ENCODE data around the gene AUTS2. TPM values are rescaled to one million over a fixed set of nuclear protein-coding genes. Genes with fewer than 3 reads are reported as not detected.

The AUTS2 gene
- total RNA-seq, 1 donor from 2014 or later: 53.0 TPM

GRCh38 chr7:70408891-70409290, 810.6 kb downstream of the AUTS2 start:
- H3K4me1 ChIP-seq: no peaks in the 10 kb centered on the region
- no peak for DNase-seq (ENCODE audit: extremely low spot score in 2 of 2)
- H3K27me3 ChIP-seq: no peaks in the 10 kb centered on the region
- no peaks in the 10 kb centered on the region for H3K9me3 ChIP-seq
- no peak overlapping the region for H3K4me3 ChIP-seq
- no peaks in the 10 kb centered on the region for H3K36me3 ChIP-seq
- H3K27ac ChIP-seq: no peak overlapping the region
- TF ChIP-seq POLR2A (IDR thresholded peaks at IDR 0.05) (no peak), POLR2AphosphoS5 (IDR thresholded peaks at IDR 0.05; ENCODE audit: insufficient read depth in 1 of 2, low read depth in 1 of 2) (no peak), CTCF (IDR thresholded peaks at IDR 0.05) (no peak)
- intact Hi-C loops (cut with DNase I): no loop called here

- Histone ChIP-seq H3K9me3 (no peaks in the 10 kb centered on the region), H3K4me1 (no peaks in the 10 kb centered on the region), H3K4me3 (no peak overlapping the region), H3K27ac (no peak overlapping the region), H3K27me3 (no peaks in the 10 kb centered on the region), H3K36me3 (no peaks in the 10 kb centered on the region)
- no peak for DNase-seq (ENCODE audit: extremely low spot score in 2 of 2)
- intact Hi-C loops (cut with DNase I): no loop called here
- no peak for TF ChIP-seq POLR2A (IDR thresholded peaks at IDR 0.05)
- no peak for TF ChIP-seq CTCF (IDR thresholded peaks at IDR 0.05)
- TF ChIP-seq POLR2AphosphoS5 (IDR thresholded peaks at IDR 0.05; ENCODE audit: insufficient read depth in 1 of 2, low read depth in 1 of 2): no peak
Measured at GRCh38 chr7:70410134-70410750, 812.0 kb downstream of the AUTS2 start.

GRCh38 chr7:70414368-70414767, 816.1 kb downstream of the AUTS2 start:
- no peaks in the 10 kb centered on the region for H3K27me3 ChIP-seq
- no peak for DNase-seq (ENCODE audit: extremely low spot score in 2 of 2)
- H3K9me3 ChIP-seq: no peaks in the 10 kb centered on the region
- no peaks in the 10 kb centered on the region for H3K36me3 ChIP-seq
- H3K4me3 ChIP-seq: no peak overlapping the region
- intact Hi-C loops (cut with DNase I): no loop called here
- no peaks in the 10 kb centered on the region for H3K4me1 ChIP-seq
- no peak for TF ChIP-seq CTCF (IDR thresholded peaks at IDR 0.05)
- no peak for TF ChIP-seq POLR2A (IDR thresholded peaks at IDR 0.05)
- no peak for TF ChIP-seq POLR2AphosphoS5 (IDR thresholded peaks at IDR 0.05; ENCODE audit: insufficient read depth in 1 of 2, low read depth in 1 of 2)
- H3K27ac ChIP-seq: no peak overlapping the region

- no peak overlapping the region for H3K4me3 ChIP-seq
- no peak overlapping the region for H3K27ac ChIP-seq
- intact Hi-C loops (cut with DNase I): no loop called here
- H3K9me3 ChIP-seq: no peaks in the 10 kb centered on the region
- TF ChIP-seq CTCF (IDR thresholded peaks at IDR 0.05): no peak
- TF ChIP-seq POLR2AphosphoS5 (IDR thresholded peaks at IDR 0.05; ENCODE audit: insufficient read depth in 1 of 2, low read depth in 1 of 2): no peak
- no peak for TF ChIP-seq POLR2A (IDR thresholded peaks at IDR 0.05)
- H3K27me3 ChIP-seq: no peaks in the 10 kb centered on the region
- DNase-seq (ENCODE audit: extremely low spot score in 2 of 2): no peak
- no peaks in the 10 kb centered on the region for H3K4me1 ChIP-seq
- H3K36me3 ChIP-seq: no peaks in the 10 kb centered on the region
Measured at GRCh38 chr7:70415179-70415972, 817.1 kb downstream of the AUTS2 start.

All from vagina (tissue), 2 donors.